Fibroblast of lung (primary cell): Measurements from ENCODE around the gene SPATA2. TPM values are rescaled to one million over a fixed set of nuclear protein-coding genes. Genes with fewer than 3 reads are reported as not detected.

ENCODE experiments used
- DNase-seq, 2 donors: peaks; one replicate each; pipeline versions ENCODE4 v3.0.0 to v3.0.0-alpha.2; 2010; ENCODE audit warnings: low read depth in 2 of 2
- H2AFZ ChIP-seq: 2 replicates; pipeline ENCODE4 v1.5.1; 2012; ENCODE audit warnings: low read length, control low read depth, inconsistent platforms
- H3K27ac ChIP-seq: 2 replicates; pipeline ENCODE4 v1.5.1; 2011; ENCODE audit warnings: low read length, control low read depth; ENCODE audit not compliant: insufficient read depth
- H3K27me3 ChIP-seq: 2 replicates; pipeline ENCODE4 v1.5.1; 2011; ENCODE audit warnings: mild to moderate bottlenecking, low read length; ENCODE audit not compliant: control insufficient read depth, insufficient read depth
- H3K36me3 ChIP-seq: 2 replicates; pipeline ENCODE4 v1.5.1; 2011; ENCODE audit warnings: low read length; ENCODE audit not compliant: control insufficient read depth, insufficient read depth
- H3K4me1 ChIP-seq: 2 replicates; pipeline ENCODE4 v1.5.1; 2011; ENCODE audit warnings: low read length; ENCODE audit not compliant: control insufficient read depth, insufficient read depth; ENCODE audit errors: extremely low read depth
- H3K4me2 ChIP-seq: 2 replicates; pipeline ENCODE4 v1.5.1; 2011; ENCODE audit warnings: low read length, control low read depth; ENCODE audit not compliant: insufficient read depth; ENCODE audit errors: extremely low read depth
- H3K4me3 ChIP-seq, 4 experiments: fragments of 200-600 bp in 1 of 4; sonication (generic) in 1 of 4; replicated peaks in 1 of 4; 2 replicates each; pipeline ENCODE4 v1.5.1; 2011 to 2016; ENCODE audit warnings: low read length in 4 of 4, low read depth in 3 of 4, mild to moderate bottlenecking in 3 of 4, control low read depth in 2 of 4, inconsistent platforms in 1 of 4, mixed read lengths in 1 of 4; ENCODE audit not compliant: insufficient read depth in 1 of 4; ENCODE audit errors: control extremely low read depth in 1 of 4
- H3K79me2 ChIP-seq: 2 replicates; pipeline ENCODE4 v1.5.1; 2012; ENCODE audit warnings: mild to moderate bottlenecking, low read length, inconsistent platforms; ENCODE audit not compliant: control insufficient read depth, insufficient read depth
- H3K9ac ChIP-seq: 2 replicates; pipeline ENCODE4 v1.5.1; 2011; ENCODE audit warnings: mild to moderate bottlenecking, low read length, control low read depth; ENCODE audit not compliant: insufficient read depth
- H3K9me3 ChIP-seq: 2 replicates; pipeline ENCODE4 v1.5.1; 2012; ENCODE audit warnings: low read depth, low read length; ENCODE audit not compliant: control insufficient read depth, insufficient read depth
- H4K20me1 ChIP-seq: 2 replicates; pipeline ENCODE4 v1.5.1; 2011; ENCODE audit warnings: low read length; ENCODE audit not compliant: control insufficient read depth, insufficient read depth; ENCODE audit errors: extremely low read depth
- CTCF ChIP-seq, 2 donors: IDR thresholded peaks in 1 of 2; conservative IDR thresholded peaks in 1 of 2; 1 replicate in 1 of 2; 2 replicates in 1 of 2; pipeline ENCODE4 v1.5.1; 2011 to 2012; ENCODE audit warnings: low read length in 2 of 2, control low read depth in 1 of 2, inconsistent platforms in 1 of 2, low read depth in 1 of 2, mild to moderate bottlenecking in 1 of 2
- EZH2 ChIP-seq: IDR thresholded peaks from 2 replicates; pipeline ENCODE4 v1.5.1; 2012; ENCODE audit warnings: low read length, control low read depth, mild to moderate bottlenecking; ENCODE audit errors: missing control alignments
- polyA plus RNA-seq, 2 donors: library from polyadenylated mRNA; depleted of rRNA in 1 of 2; stranded (reverse) in 1 of 2; unstranded in 1 of 2; fragments of >200 nt; gene quantifications; 2 replicates each; pipeline ENCODE4 v1.2.1, GENCODE V29; 2011 to 2012; ENCODE audit warnings: missing spikeins in 1 of 2
- total RNA-seq: library from RNA; depleted of rRNA; stranded (reverse); fragments of >200 nt; gene quantifications from 2 replicates; pipeline ENCODE4 v1.2.1, GENCODE V29; 2014

Gene SPATA2
- total and polyA plus RNA-seq, 2 donors (not counting 1 experiment from before 2014, with no cell fraction given), result 2.0 to 3.6 TPM

- Histone ChIP-seq H4K20me1 (no peaks in the 10 kb centered on the region), H3K79me2 (peaks cover 59% of the 10 kb centered on the region), H3K4me3 (peak overlapping the region; percentile 92 to 98 (median 98)), H3K27me3 (no peaks in the 10 kb centered on the region), H3K27ac (peak overlapping the region; percentile 91), H3K9me3 (no peaks in the 10 kb centered on the region), H3K36me3 (peaks cover 5% of the 10 kb centered on the region), H3K9ac (peak overlapping the region; percentile 94), H2AFZ (no peak overlapping the region), H3K4me1 (peaks cover 11% of the 10 kb centered on the region), H3K4me2 (peak overlapping the region; percentile 76)
- DNase-seq, result peak in 1 of 2 donors; percentile 20
- TF ChIP-seq CTCF (conservative IDR thresholded peaks at IDR 0.05 in 1 of 2, IDR thresholded peaks at IDR 0.05 in 1 of 2; ENCODE audit: low read depth in 1 of 2, low read length in 2 of 2), result no peak
- TF ChIP-seq EZH2, result no peak
Measured at GRCh38 chr20:49937027-49937929, 21.9 kb upstream of the SPATA2 start.

- Histone ChIP-seq H2AFZ (peak within 1 kb of the TSS; percentile 89), H3K4me1 (peaks cover 11% of the 10 kb centered on the region), H3K9me3 (no peaks in the 10 kb centered on the region), H3K4me3 (peak within 1 kb of the TSS; percentile 92 to 98 (median 98)), H3K27ac (peak within 1 kb of the TSS; percentile 91), H3K79me2 (peaks cover 51% of the 10 kb centered on the region), H4K20me1 (no peaks in the 10 kb centered on the region), H3K36me3 (peaks cover 2% of the 10 kb centered on the region), H3K4me2 (peak within 1 kb of the TSS; percentile 76), H3K9ac (peak within 1 kb of the TSS; percentile 94), H3K27me3 (no peaks in the 10 kb centered on the region)
- DNase-seq, result peak; percentile 81 to 91
- no peak for TF ChIP-seq CTCF (conservative IDR thresholded peaks at IDR 0.05 in 1 of 2, IDR thresholded peaks at IDR 0.05 in 1 of 2; ENCODE audit: low read depth in 1 of 2, low read length in 2 of 2)
- TF ChIP-seq EZH2, result no peak
Measured at GRCh38 chr20:49936153-49937026, 21.1 kb upstream of the SPATA2 start, which contains the start of gene RNF114. Gene RNF114, plus strand, starts transcription at chr20:49936397. Its CDS starts 16 bp downstream, at chr20:49936413.

- Histone ChIP-seq H3K9me3 (no peaks in the 10 kb centered on the region), H3K4me1 (peaks cover 11% of the 10 kb centered on the region), H4K20me1 (no peaks in the 10 kb centered on the region), H3K79me2 (peaks cover 44% of the 10 kb centered on the region), H3K36me3 (no peaks in the 10 kb centered on the region), H3K4me2 (peak overlapping the region; percentile 64), H3K9ac (no peak overlapping the region), H3K27ac (peak overlapping the region; percentile 41), H2AFZ (peak overlapping the region; percentile 89), H3K27me3 (no peaks in the 10 kb centered on the region), H3K4me3 (peak overlapping the region; percentile 30 to 98 (median 74))
- TF ChIP-seq EZH2 (no peak), CTCF (conservative IDR thresholded peaks at IDR 0.05 in 1 of 2, IDR thresholded peaks at IDR 0.05 in 1 of 2; ENCODE audit: low read depth in 1 of 2, low read length in 2 of 2) (no peak)
- DNase-seq, result no peak
Measured at GRCh38 chr20:49935746-49936152, 20.4 kb upstream of the SPATA2 start.
